HG02885 (cell line): Measurements from ENCODE around the gene ITGB7.
"Not testable (repeated sequence)": the region's sequence is repeated elsewhere in the genome, so short reads cannot be mapped to it uniquely, and the experiment has no call there.

Source experiments
- ATAC-seq: cut with Tn5 transposase; IDR thresholded peaks from one replicate; pipeline ENCODE4 v1.9.1; 2021; ENCODE audit warnings: mild to moderate bottlenecking; ENCODE audit not compliant: unreplicated experiment, poor library complexity

ITGB7 gene

DNA sequence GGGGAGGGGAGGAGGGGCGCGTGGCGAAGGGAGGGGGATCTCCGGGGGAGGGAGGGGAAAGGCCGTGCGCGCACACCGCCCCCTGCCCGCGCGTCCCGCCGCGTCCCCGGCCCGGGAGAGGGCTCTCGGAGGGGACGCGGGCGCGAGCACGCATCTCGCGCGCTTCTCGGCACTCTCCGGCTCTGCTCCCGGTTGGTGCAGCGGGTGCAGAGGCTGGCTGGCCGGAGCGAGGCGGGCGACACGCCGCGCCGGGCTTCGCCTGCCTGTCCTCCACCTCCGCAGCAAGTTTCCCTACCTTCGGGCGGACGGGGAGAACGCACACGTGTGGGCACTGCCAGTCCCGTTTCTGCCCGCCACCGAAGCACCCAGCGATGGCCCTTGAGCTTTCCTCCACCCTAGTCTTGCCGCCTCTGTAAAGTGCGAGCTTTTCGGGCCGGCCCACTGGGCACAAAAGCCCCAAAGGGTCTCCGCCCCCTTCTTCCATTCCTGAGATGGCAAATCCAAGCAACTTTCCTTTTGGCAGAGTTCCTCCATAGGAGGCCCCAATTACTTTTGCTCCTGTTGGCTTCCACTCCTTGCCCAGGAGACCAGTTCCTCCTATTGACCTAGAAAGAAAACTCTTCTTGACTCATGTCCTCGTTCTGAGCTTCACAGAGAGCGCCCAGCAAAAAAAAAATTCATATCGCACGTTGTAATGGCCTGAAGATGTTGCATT, 26.0 kb downstream of the ITGB7 start:
- peak; percentile 47 for ATAC-seq

GRCh38 chr12:53180220-53180930, 26.7 kb downstream of the ITGB7 start, which contains the start of the genes CSAD and ZNF740:
Gene CSAD, minus strand, starts transcription at chr12:53180925. Its CDS starts 7,455 bp downstream, at chr12:53173470.
Gene ZNF740, plus strand, starts transcription at chr12:53180722. Its CDS starts 1,262 bp downstream, at chr12:53181984.
- peak; percentile 92 for ATAC-seq

DNA sequence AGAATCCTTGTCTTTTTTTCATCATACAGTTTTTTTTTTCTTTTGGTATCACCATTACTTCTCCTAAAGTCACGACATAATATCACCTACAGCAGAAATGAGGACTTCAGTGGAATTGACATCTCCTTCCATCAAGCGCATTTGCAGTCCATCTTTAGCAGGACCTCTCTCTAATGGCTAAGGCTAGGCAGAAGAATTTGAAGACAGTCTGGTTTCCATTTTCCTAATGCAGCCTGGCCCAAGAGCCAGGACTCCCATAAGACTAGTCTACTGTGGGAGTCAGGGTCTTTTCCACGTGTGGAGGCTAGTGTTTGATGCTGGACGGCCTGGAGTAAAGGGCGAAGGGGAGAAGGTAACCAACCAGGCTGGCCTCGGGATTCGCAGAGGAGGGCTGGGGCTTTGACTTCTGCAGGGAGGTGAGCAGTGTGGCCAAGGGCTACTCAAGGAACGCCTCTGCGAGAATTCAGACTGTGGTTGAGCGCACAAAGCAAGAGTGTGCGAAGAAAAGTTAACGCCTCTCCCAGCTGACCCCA, 27.3 kb downstream of the ITGB7 start:
- peak; percentile 19 for ATAC-seq

DNA sequence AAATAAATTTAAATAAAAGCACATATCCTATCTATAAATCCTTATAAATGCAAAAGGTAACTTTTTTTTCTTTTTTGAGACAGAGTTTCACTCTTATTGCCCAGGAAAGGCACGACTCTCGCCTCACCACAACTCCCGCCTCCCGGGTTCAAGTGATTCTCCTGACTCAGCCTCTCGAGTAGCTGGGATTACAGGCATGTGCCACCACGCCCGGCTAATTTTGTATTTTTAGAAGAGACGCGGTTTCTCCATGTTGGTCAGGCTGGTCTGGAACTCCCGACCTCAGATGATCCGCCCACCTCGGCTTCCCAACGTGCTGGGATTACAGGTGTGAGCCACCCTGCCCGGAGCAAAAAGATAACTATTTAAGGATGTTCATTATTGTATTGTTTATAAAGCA, 28.2 kb downstream of the ITGB7 start:
- not testable (repeated sequence) for ATAC-seq

DNA sequence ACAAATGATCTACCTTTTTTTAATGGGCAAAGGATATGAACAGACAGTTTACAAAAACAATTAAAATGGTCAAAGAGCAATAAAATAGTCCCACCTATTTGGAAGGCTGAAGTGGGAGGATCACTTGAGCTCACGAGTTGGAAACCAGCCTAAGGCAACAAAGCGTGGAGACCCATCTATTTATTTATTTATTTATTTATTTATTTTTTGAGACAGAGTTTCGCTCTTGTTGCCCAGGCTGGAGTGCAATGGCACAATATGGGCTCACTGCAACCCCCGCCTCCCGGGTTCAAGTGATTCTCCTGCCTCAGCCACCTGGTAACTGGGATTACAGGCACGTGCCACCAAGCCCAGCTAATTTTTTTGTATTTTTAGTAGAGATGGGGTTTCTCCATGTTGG, 29.6 kb downstream of the ITGB7 start:
- ATAC-seq = not testable (repeated sequence)

DNA sequence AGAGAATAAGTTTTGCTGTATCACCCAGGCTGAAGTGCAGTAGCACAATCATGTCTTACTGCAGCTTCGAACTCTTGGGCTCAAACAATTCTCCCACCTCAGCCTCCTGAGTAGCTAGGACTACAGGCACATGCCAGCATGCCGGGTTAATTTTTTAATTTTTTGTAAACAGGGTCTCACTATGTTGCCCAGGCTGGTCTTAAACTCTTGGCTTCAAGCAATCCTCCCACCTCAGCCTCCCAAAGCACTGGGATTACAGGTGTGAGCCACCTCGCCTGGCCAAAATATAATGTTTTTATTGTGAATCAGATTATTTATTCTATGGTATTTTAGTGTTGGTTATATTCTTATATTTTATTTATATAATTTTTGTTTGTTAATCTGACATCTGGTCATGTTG, 30.3 kb downstream of the ITGB7 start:
- no peak for ATAC-seq

- ATAC-seq = no peak
These were observed 32.1 kb downstream of the ITGB7 start for GRCh38 chr12:53174881-53175491.

- ATAC-seq = no peak
These were observed 33.9 kb downstream of the ITGB7 start for GRCh38 chr12:53173085-53173715.

DNA sequence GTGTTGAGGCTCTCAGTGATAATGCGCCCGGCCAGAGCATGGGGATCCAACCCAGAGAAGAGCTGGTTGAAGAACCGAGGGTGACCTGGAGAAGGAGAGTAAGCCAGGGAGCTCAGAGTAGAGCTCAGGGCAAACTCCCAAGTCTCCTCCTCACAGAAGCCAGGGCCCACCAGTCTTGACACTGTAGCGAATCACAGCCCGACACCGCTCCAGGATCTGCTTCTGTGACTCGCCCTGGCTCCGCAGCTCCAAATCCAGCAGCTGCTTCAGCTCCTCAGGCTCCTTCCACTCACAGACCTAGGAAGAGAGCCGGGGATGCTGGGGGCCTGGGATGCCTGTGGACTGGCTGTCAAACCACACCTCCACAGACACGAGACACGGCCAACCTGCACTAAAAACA, 34.7 kb downstream of the ITGB7 start:
- ATAC-seq = no peak

DNA sequence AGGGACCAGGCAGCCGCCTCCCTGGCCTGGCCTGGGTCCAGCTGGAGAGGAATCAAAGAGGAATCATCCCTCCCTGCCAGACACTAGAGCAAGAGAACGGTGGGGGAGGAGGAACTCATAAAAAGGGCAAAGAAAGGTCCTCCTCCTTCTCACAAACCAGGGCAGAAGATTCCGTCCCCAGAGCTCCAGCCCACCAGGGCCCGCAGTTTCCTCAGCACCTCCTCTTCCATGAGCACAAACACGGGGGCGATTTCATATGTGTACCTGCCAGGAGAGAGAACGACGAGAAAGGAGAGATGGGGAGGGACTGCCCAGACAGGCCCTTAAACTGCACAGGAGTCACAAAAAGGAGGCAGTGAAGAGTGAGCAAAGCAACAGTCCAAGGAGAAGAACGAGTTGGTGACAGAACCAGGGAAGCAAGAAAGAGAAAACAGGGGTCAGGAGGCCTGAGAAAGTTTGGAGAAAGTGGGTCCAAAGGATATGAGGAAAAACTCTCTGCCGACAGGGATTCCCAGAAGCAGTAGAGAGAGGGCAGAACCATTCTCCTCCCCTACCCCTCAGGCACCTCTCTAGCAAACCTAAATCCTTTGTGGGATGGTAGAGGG, 35.2 kb downstream of the ITGB7 start:
- no peak for ATAC-seq

GRCh38 chr12:53170876-53171724, 36.0 kb downstream of the ITGB7 start:
- no peak for ATAC-seq

GRCh38 chr12:53170215-53170614, 36.8 kb downstream of the ITGB7 start:
- no peak for ATAC-seq

- no peak for ATAC-seq
These were observed 37.4 kb downstream of the ITGB7 start for GRCh38 chr12:53169644-53170043.

DNA sequence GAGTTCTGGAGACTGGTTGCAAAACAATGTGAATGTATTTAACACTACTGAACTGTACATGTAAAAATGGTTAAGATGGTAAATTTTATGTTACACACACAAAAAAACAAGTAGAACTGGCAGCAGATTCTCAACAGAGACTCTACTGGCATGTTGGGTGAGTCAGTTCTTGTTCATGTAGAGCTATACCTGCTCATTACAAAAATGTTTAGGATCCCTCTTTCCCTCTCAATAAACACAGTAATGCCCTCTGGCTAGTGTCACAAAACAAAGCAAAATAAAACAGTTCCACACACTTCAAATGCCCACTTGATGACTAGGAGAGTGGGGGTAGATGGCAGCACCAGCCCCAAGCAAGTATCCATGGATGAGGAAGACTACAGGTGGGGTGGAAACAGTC, 40.2 kb downstream of the ITGB7 start:
- ATAC-seq = no peak

DNA sequence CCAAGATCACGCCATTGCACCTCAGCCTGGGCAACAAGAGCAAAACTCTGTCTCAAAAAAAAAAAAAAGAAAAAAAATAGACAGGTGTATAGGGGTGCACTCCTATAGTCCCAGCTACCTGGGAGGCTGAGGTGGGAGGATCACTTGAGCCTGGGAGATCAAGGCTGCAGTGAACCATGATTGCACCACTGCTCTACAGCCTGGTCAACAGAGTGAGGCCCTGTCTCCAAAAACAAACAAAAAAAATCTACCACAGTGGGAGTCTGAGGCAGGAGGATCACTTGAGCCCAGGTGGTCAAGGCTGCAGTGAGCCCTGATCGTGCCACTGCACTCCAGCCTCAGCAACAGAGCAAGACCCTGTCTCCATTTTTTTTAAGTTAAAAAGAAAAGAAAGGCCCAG, 44.0 kb downstream of the ITGB7 start:
- ATAC-seq = not testable (repeated sequence)

DNA sequence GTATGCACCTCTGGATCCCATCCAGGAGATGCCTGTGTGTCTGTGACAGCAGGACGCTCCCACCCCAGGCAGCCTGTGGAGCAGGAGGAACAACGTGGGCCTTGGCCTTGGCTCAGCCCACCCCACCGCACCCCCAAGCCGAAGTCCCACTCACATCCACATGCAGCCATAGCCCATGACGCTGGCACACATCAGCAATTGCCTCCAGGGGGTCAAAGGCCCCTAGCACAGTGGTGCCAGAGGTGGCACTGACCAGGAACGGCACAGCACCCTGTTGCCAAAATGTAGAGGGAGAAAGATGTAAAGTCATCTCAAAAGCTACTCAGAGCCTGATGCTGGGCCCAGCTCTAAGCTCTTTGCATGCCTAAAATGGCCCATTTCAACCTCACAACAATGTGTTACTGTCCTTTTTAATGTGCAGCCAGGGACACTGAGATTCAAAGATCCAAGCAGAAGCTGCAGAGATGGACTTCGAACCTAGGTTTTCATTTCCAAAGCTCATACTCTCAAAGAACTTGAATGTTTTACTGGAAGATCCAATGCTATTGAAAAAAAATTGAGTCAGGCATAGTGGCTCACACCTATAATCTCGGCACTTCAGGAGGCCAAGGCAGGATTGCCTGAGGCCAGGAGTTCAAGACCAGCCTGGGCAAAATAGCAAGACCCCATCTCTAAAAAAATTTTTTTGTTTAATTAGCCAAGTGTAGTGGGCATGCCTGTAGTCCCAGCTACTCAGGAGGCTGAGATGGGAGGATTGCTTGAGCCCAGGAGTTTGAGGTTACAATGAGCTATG, 45.7 kb downstream of the ITGB7 start:
- no peak for ATAC-seq

GRCh38 chr12:53160673-53161072, 46.4 kb downstream of the ITGB7 start:
- ATAC-seq = no peak

DNA sequence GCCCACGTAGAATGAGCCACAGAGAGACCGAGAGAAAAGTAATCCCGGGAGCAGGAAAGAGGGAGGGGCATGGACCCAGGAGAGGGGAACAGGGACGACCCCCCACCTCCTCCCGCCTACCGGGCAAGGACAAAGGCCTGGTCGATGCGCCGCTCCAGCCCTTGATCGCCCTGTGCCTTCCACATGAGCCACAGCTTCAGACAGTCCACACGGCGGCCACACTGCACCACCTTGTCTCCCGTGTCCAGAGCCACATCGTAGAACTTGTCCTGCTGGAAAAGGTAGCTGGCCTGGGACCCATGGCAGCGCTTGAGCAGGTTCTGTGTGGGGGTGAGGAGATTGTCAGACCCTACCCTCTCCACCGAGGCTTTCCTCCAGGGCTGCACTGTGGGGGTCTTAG, 47.1 kb downstream of the ITGB7 start:
- ATAC-seq = no peak
